Small intestine (tissue), 7 donors: Measurements from ENCODE around the gene NT5C1A. TPM values are rescaled to one million over a fixed set of nuclear protein-coding genes. Genes with fewer than 3 reads are reported as not detected.

Experiments used
- DNase-seq, 2 donors: peaks; one replicate each; pipeline versions ENCODE4 v3.0.0 to v3.0.0-alpha.2; 2013
- FAIRE-seq: peaks from 2 replicates; lab custom pipeline; 2012; peaks lifted over from hg19 to GRCh38; lab: Jason Lieb, UNC
- H3K27ac ChIP-seq, 3 donors: one replicate each; pipeline ENCODE4 v1.5.1; 2013; ENCODE audit warnings: low read length in 2 of 3, mild to moderate bottlenecking in 2 of 3, control low read depth in 1 of 3, inconsistent platforms in 1 of 3, low read depth in 1 of 3, moderate library complexity in 1 of 3
- H3K27me3 ChIP-seq, 3 donors: one replicate each; pipeline ENCODE4 v1.6.1; 2013; ENCODE audit warnings: low read length in 3 of 3, inconsistent platforms in 1 of 3; ENCODE audit not compliant: control insufficient read depth in 3 of 3, insufficient read depth in 3 of 3
- H3K36me3 ChIP-seq, 3 donors: one replicate each; pipeline ENCODE4 v1.6.1; 2013; ENCODE audit warnings: low read length in 3 of 3, inconsistent platforms in 1 of 3, low read depth in 1 of 3, mild to moderate bottlenecking in 1 of 3, moderate library complexity in 1 of 3; ENCODE audit not compliant: control insufficient read depth in 3 of 3, insufficient read depth in 2 of 3
- H3K4me1 ChIP-seq, 3 donors: one replicate each; pipeline ENCODE4 v1.6.1; 2013; ENCODE audit warnings: low read length in 2 of 3, inconsistent platforms in 1 of 3, low read depth in 1 of 3, mild to moderate bottlenecking in 1 of 3, moderate library complexity in 1 of 3; ENCODE audit not compliant: control insufficient read depth in 3 of 3, insufficient read depth in 2 of 3
- H3K4me3 ChIP-seq, 3 donors: one replicate each; pipeline ENCODE4 v1.5.1; 2013; ENCODE audit warnings: low read length in 3 of 3, control low read depth in 1 of 3, inconsistent platforms in 1 of 3, low read depth in 1 of 3, mild to moderate bottlenecking in 1 of 3, moderate library complexity in 1 of 3
- H3K9me3 ChIP-seq, 2 donors: one replicate each; pipeline ENCODE4 v1.6.1; 2013; ENCODE audit warnings: low read depth in 1 of 2, low read length in 1 of 2; ENCODE audit not compliant: control insufficient read depth in 2 of 2, insufficient read depth in 1 of 2
- WGBS, 3 donors: extraction: QIAGEN DNeasy Blood & Tissue Kit; methylation state at CpG; one replicate each; pipeline ENCODE4 v1.1.7; 2013; 5-methylcytosine and 5-hydroxymethylcytosine counted together
- polyA plus RNA-seq, 4 donors: library from polyadenylated mRNA; stranded (reverse) in 3 of 4; unstranded in 1 of 4; fragments of 200-250 nt in 3 of 4; fragments of 120-200 nt in 1 of 4; gene quantifications; one replicate each; pipeline versions ENCODE4 v1.2.1 to v1.2.3, GENCODE V29; 2013
- donor health status: healthy with polysubstance abuse.
- donor health status: control.
- donor health status: control.
- donor health status: Bipolar disorder and iron deficiency.
- donor health status: healthy.

Gene NT5C1A
- polyA plus RNA-seq, 4 donors = 0.12 to 0.16 TPM; not detected in 2

- 74 to 82% (median 78%) methylated on average over 4 of the region's 4 CpGs for WGBS, 3 donors
- FAIRE-seq = no peak
- Histone ChIP-seq H3K36me3 (no peaks in the 10 kb centered on the region), H3K4me3 (no peak overlapping the region), H3K4me1 (no peaks in the 10 kb centered on the region), H3K9me3 (no peaks in the 10 kb centered on the region), H3K27me3 (peaks cover 3 to 58% (median 6%) of the 10 kb centered on the region in 3 donors), H3K27ac (no peak overlapping the region)
- no peak for DNase-seq
Observed at GRCh38 chr1:39677645-39678044, 5.7 kb upstream of the NT5C1A start.

GRCh38 chr1:39676948-39677548 lies 5.1 kb upstream of the NT5C1A start:
- Histone ChIP-seq H3K27ac (no peak overlapping the region), H3K27me3 (peaks cover 3 to 58% (median 4%) of the 10 kb centered on the region in 3 donors), H3K4me3 (no peak overlapping the region), H3K4me1 (no peaks in the 10 kb centered on the region), H3K9me3 (no peaks in the 10 kb centered on the region), H3K36me3 (no peaks in the 10 kb centered on the region)
- FAIRE-seq (no peak), DNase-seq (no peak)
- whole genome bisulfite sequencing, 3 donors = 81 to 85% (median 83%) methylated on average over 6 of the region's 6 CpGs

GRCh38 chr1:39675220-39675619 lies 3.3 kb upstream of the NT5C1A start:
- WGBS, 3 donors = 88 to 94% (median 94%) methylated on average over 1 of the region's 1 CpG
- peaks cover 6 to 59% (median 11%) of the 10 kb centered on the region in 3 donors for H3K27me3 ChIP-seq
- no peaks in the 10 kb centered on the region for H3K4me1 ChIP-seq
- H3K9me3 ChIP-seq = no peaks in the 10 kb centered on the region
- FAIRE-seq = no peak
- peak in 1 of 2 donors; percentile 41 for DNase-seq
- no peaks in the 10 kb centered on the region for H3K36me3 ChIP-seq
- no peak overlapping the region for H3K27ac ChIP-seq
- H3K4me3 ChIP-seq = no peak overlapping the region

- no peaks in the 10 kb centered on the region for H3K4me1 ChIP-seq
- 88 to 89% (median 89%) methylated on average over 3 of the region's 3 CpGs for WGBS, 3 donors
- no peaks in the 10 kb centered on the region for H3K9me3 ChIP-seq
- FAIRE-seq (no peak), DNase-seq (no peak)
- no peak overlapping the region for H3K27ac ChIP-seq
- peaks cover 6 to 63% (median 11%) of the 10 kb centered on the region in 3 donors for H3K27me3 ChIP-seq
- no peak overlapping the region for H3K4me3 ChIP-seq
- no peaks in the 10 kb centered on the region for H3K36me3 ChIP-seq
Observed at GRCh38 chr1:39673215-39673614, 1.3 kb upstream of the NT5C1A start.

- no peaks in the 10 kb centered on the region for H3K36me3 ChIP-seq
Observed at GRCh38 chr1:39672551-39672947, 642 bp upstream of the NT5C1A start.

GRCh38 chr1:39671433-39671792 lies 494 bp downstream of the NT5C1A start:
- Histone ChIP-seq H3K4me1 (no peaks in the 10 kb centered on the region), H3K9me3 (no peaks in the 10 kb centered on the region), H3K27ac (no peak overlapping the region), H3K4me3 (peak overlapping the region in 2 of 3 donors; percentile 18 to 27), H3K36me3 (no peaks in the 10 kb centered on the region), H3K27me3 (peaks cover 6 to 67% (median 11%) of the 10 kb centered on the region in 3 donors)
- WGBS, 3 donors = 3 to 5% (median 4%) methylated on average over 25 to 26 of the region's 26 CpGs
- DNase-seq (peak in 1 of 2 donors; percentile 17), FAIRE-seq (no peak)

More at GRCh38 chr1:39672551-39672947, 642 bp upstream of the NT5C1A start:
- Histone ChIP-seq H3K27me3 (peaks cover 6 to 67% (median 11%) of the 10 kb centered on the region in 3 donors), H3K4me3 (no peak overlapping the region), H3K4me1 (no peaks in the 10 kb centered on the region), H3K27ac (no peak overlapping the region), H3K9me3 (no peaks in the 10 kb centered on the region)
- FAIRE-seq (no peak), DNase-seq (no peak)
- WGBS, 3 donors = 18 to 36% (median 21%) methylated on average over 12 of the region's 12 CpGs

GRCh38 chr1:39670689-39671088 lies 1.2 kb downstream of the NT5C1A start:
- FAIRE-seq = no peak
- Histone ChIP-seq H3K4me1 (no peaks in the 10 kb centered on the region), H3K36me3 (no peaks in the 10 kb centered on the region), H3K27me3 (peaks cover 6 to 69% (median 11%) of the 10 kb centered on the region in 3 donors), H3K27ac (no peak overlapping the region), H3K9me3 (no peaks in the 10 kb centered on the region), H3K4me3 (no peak overlapping the region)
- WGBS, 3 donors = 50 to 67% (median 57%) methylated on average over 1 of the region's 1 CpG
- no peak for DNase-seq

GRCh38 chr1:39668894-39669293 lies 3.0 kb downstream of the NT5C1A start:
- no peaks in the 10 kb centered on the region for H3K4me1 ChIP-seq
- WGBS, 3 donors = 87 to 97% (median 89%) methylated on average over 3 of the region's 3 CpGs
- H3K27ac ChIP-seq = no peak overlapping the region
- H3K27me3 ChIP-seq = peaks cover 6 to 70% (median 11%) of the 10 kb centered on the region in 3 donors
- H3K9me3 ChIP-seq = no peaks in the 10 kb centered on the region
- H3K36me3 ChIP-seq = no peaks in the 10 kb centered on the region
- no peak overlapping the region for H3K4me3 ChIP-seq
- FAIRE-seq (no peak), DNase-seq (no peak)

- H3K27me3 ChIP-seq = peaks cover 6 to 62% (median 11%) of the 10 kb centered on the region in 3 donors
- H3K36me3 ChIP-seq = no peaks in the 10 kb centered on the region
- FAIRE-seq = no peak
- no peak overlapping the region for H3K4me3 ChIP-seq
- WGBS, 3 donors = 83 to 90% (median 87%) methylated on average over 3 of the region's 3 CpGs
- no peaks in the 10 kb centered on the region for H3K9me3 ChIP-seq
- no peaks in the 10 kb centered on the region for H3K4me1 ChIP-seq
- no peak for DNase-seq
- no peak overlapping the region for H3K27ac ChIP-seq
Observed at GRCh38 chr1:39668111-39668510, 3.8 kb downstream of the NT5C1A start.
